A549 treated with AZD9567 at 1 μM for 4 hours (cell line): Measurements from ENCODE around the gene C19orf73. TPM values are rescaled to one million over a fixed set of nuclear protein-coding genes. Genes with fewer than 3 reads are reported as not detected.

Source experiments
- total RNA-seq: library from RNA; stranded (reverse); fragments of 200-300 nt; extraction: Qiagen RNA extraction; gene quantifications from 5 replicates; pipeline ENCODE4 v1.2.3, GENCODE V29; 2022; ENCODE audit not compliant: insufficient read depth

C19orf73 gene, protein sequence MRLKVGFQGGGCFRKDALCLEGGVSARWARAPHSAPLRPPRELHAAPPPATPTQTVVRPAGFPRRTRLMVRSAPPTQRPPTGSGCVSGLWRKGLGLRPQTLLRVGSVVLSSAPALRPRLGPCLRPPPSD
- 1.2 to 2.0 TPM (median 1.8 TPM) in 4 of 5 replicates, not detected in the other for total RNA-seq

GRCh38 chr19:49118565-49119410 is at the start of gene C19orf73:
TSS of gene C19orf73 (minus strand) at chr19:49119143. CDS start at chr19:49119022, 121 bp downstream.

GRCh38 chr19:49157445-49158224 is 38.7 kb upstream of the C19orf73 start, which contains the start of gene TRPM4:
TSS of gene TRPM4 (plus strand) at chr19:49157792. CDS start at chr19:49157867, 75 bp downstream.

GRCh38 chr19:49155005-49155819 is 36.3 kb upstream of the C19orf73 start, which contains the start of gene HRC:
TSS of gene HRC (minus strand) at chr19:49155396. CDS start at chr19:49155237, 159 bp downstream.

DNA sequence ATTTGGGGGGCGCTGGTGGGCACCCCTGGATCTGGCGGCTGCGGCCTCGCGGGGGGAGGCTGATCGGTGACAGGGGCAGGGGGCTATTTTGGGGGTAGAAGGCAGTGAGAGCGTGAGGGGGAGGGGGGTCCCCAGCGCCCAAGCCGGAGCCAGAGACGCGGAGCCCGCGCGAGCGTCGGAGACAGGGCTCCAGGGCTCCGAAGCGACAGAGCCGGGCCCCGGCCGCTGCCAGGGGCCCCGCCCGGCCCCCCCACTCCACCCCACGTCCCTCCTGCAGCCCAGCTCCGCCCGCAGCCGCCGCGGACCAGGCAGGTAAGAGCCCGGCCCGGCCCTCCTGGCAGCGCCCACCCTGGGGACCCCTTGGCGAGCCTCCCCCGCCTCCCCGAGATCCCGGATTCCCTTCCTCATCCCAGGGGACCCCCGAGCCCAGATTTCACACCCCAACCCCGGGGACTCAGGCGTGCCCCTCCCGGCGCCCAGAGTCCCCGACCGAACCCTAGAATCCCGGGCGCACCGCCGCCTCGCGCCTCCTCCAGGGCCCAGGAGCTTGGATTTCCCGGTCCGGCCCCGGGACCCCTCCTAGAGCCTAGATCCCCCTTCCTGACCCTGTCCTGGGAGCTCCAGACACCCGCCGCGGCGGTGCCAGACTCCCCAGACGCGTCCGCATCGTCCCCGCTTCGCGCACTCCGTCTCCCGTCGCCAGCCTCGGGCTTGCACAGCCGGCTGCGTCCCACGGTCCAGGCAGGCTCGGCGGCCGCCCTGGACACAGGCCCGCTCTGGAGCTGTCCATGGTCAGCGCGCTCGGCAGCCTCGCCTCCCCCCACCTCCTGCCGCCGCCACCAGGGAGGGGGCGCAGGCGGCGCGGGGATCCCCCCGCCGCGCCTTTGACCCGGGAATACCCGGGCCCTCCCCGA is 725 bp upstream of the C19orf73 start, which contains the start of gene PPFIA3:
Gene PPFIA3, plus strand, starts transcription at position 134 of the 914 bp plus-strand sequence. CDS start 8,330 bp downstream, outside the sequence.

GRCh38 chr19:49113762-49114629 is 4.9 kb downstream of the C19orf73 start, which contains the start of gene LIN7B:
TSS of gene LIN7B (plus strand) at chr19:49114370. CDS start at chr19:49114405, 35 bp downstream.

DNA sequence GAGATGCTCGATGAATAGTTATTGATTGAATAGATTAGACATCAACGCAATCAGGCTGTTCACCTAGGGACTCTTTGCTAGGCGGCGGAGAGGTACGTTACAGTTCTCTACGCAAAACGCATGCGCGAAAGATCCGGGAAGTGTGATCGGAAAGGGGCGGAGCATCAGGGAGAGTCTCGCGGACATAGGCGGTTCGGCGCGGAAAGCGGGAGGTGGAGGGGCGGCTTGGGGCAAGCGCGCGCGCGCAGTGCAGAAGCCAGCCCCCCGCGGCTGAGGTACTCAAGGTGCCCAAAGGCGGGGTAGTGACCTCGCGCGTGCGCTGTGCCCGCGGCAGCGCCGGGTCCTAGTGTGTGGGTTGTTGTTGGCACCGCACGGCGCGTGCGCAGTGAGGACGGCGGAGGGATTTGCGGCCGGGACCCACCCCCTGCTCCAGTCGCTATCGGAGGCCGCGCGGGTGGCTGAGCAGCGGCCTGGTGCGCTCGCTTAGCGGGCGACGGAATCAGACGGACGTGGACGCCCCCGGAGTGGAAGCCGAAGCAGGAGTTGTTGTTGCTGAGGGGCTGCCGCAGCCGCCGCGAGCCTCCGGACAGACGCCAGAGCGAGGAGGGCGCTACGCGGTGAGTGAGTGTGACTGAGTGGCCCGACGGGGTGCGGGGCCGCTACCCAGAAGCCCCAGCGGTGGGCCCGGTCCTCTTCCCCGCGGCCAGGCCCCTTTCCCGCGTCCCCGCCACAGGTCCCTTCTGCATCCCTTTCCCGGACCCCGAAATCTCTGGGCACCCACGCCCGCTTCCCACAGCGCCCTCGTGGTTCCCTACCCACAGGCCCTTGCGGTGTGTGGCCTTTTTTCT is 33.7 kb downstream of the C19orf73 start, which contains the start of gene SNRNP70:
Gene SNRNP70, plus strand, starts transcription at position 432 of the 848 bp plus-strand sequence. CDS start 964 bp downstream, outside the sequence.

Other genes with a start within 250 kb of the C19orf73 start
- 77.7 to 128 TPM (median 99.5 TPM) in 5 replicates for gene PPP1R15A, start 246.7 kb downstream of the C19orf73 start, total RNA-seq
- not detected in 5 replicates for gene TULP2, start 220.4 kb downstream of the C19orf73 start, total RNA-seq
- gene NUCB1, start 218.8 kb downstream of the C19orf73 start, total RNA-seq: 196 to 206 TPM (median 200 TPM) in 5 replicates
- 1.5 to 1.7 TPM (median 1.5 TPM) in 4 of 5 replicates, not detected in the other for gene DHDH, start 185.4 kb downstream of the C19orf73 start, total RNA-seq
- 289 to 347 TPM (median 317 TPM) in 5 replicates for gene BAX, start 164.3 kb downstream of the C19orf73 start, total RNA-seq
- gene FTL, start 153.8 kb downstream of the C19orf73 start, total RNA-seq: 15,391 to 23,528 TPM (median 18,182 TPM) in 5 replicates
- 18.5 to 36.7 TPM (median 21.4 TPM) in 5 replicates for gene GYS1, start 125.8 kb downstream of the C19orf73 start, total RNA-seq
- 214 to 245 TPM (median 233 TPM) in 5 replicates for gene RUVBL2, start 125.3 kb downstream of the C19orf73 start, total RNA-seq
- not detected in 5 replicates for gene LHB, start 102.1 kb downstream of the C19orf73 start, total RNA-seq
- gene CGB3, start 94.8 kb downstream of the C19orf73 start, total RNA-seq: 0.16 TPM in 1 of 5 replicates, not detected in the others
- 0.17 to 0.31 TPM (median 0.31 TPM) in 3 of 5 replicates, not detected in the others for gene CGB2, start 87.3 kb downstream of the C19orf73 start, total RNA-seq
- gene CGB1, start 82.2 kb downstream of the C19orf73 start, total RNA-seq: 0.31 TPM in 1 of 5 replicates, not detected in the others
- 0.27 to 0.72 TPM (median 0.49 TPM) in 4 of 5 replicates, not detected in the other for gene CGB5, start 75.3 kb downstream of the C19orf73 start, total RNA-seq
- gene CGB8, start 70.0 kb downstream of the C19orf73 start, total RNA-seq: 2.3 to 6.3 TPM (median 2.8 TPM) in 5 replicates
- gene CGB7, start 61.4 kb downstream of the C19orf73 start, total RNA-seq: 0.45 to 0.84 TPM (median 0.56 TPM) in 4 of 5 replicates, not detected in the other
- gene NTF4, start 54.3 kb downstream of the C19orf73 start, total RNA-seq: 0.34 to 0.47 TPM (median 0.40 TPM) in 4 of 5 replicates, not detected in the other
- gene KCNA7, start 46.4 kb downstream of the C19orf73 start, total RNA-seq: not detected in 5 replicates
- 321 to 348 TPM (median 341 TPM) in 5 replicates for gene SNRNP70, start 33.7 kb downstream of the C19orf73 start, total RNA-seq
- gene LIN7B, start 4.8 kb downstream of the C19orf73 start, total RNA-seq: 5.5 to 9.1 TPM (median 6.9 TPM) in 5 replicates
- 3.3 to 9.3 TPM (median 8.5 TPM) in 5 replicates for gene PPFIA3, start 401 bp upstream of the C19orf73 start, total RNA-seq
- gene HRC, start 36.3 kb upstream of the C19orf73 start, total RNA-seq: not detected in 5 replicates
- 6.2 to 11.3 TPM (median 9.7 TPM) in 5 replicates for gene TRPM4, start 38.6 kb upstream of the C19orf73 start, total RNA-seq
- 1.4 to 2.0 TPM (median 1.4 TPM) in 4 of 5 replicates, not detected in the other for gene SLC6A16, start 206.0 kb upstream of the C19orf73 start, total RNA-seq
- not detected in 5 replicates for gene CD37, start 216.3 kb upstream of the C19orf73 start, total RNA-seq
- gene TEAD2, start 243.3 kb upstream of the C19orf73 start, total RNA-seq: 13.2 to 33.0 TPM (median 16.2 TPM) in 5 replicates
- gene DKKL1, start 244.7 kb upstream of the C19orf73 start, total RNA-seq: 0.50 to 0.55 TPM (median 0.53 TPM) in 4 of 5 replicates, not detected in the other